K562 (cell line): Measurements from ENCODE around the gene NRIP2.
A peak's percentile ranks its signal among the peaks of the same experiment; 100 is the strongest.

Source experiments
- CEBPB ChIP-seq: fragments of 450-650 bp; IDR thresholded peaks from 2 replicates; pipeline ENCODE4 v1.6.1; 2016; ENCODE audit warnings: missing genetic modification characterization, missing compliant biosample characterization
- EP300 ChIP-seq: IDR thresholded peaks from 2 replicates; pipeline ENCODE4 v1.6.1; 2012; ENCODE audit warnings: low read length, improper control_type of control experiment
- FOXM1 ChIP-seq, 2 experiments: fragments of 450-650 bp in 1 of 2; sonication (generic) in 1 of 2; formaldehyde crosslinking in 1 of 2; IDR thresholded peaks; 2 replicates each; pipeline versions ENCODE4 v1.6.1 to v1.9.0; 2017 to 2022; ENCODE audit warnings: low read depth in 2 of 2, mild to moderate bottlenecking in 2 of 2, missing genetic modification reagents in 1 of 2, moderate library complexity in 1 of 2
- HNRNPL ChIP-seq: fragments of 200-400 bp; formaldehyde crosslinking; IDR thresholded peaks from 2 replicates; pipeline ENCODE4 v1.6.1; 2017; ENCODE audit warnings: low read depth, mild to moderate bottlenecking, low read length
- KLF16 ChIP-seq: IDR thresholded peaks from 2 replicates; pipeline ENCODE4 v1.6.1; 2016; ENCODE audit warnings: antibody characterized with exemption
- NR4A1 ChIP-seq, 2 experiments: fragments of 250-450 bp in 1 of 2; fragments of 450-650 bp in 1 of 2; sonication (Bioruptor Pico) in 1 of 2; IDR thresholded peaks; 2 replicates each; pipeline versions ENCODE4 v1.4.0 to v1.6.1; 2016 to 2020; ENCODE audit warnings: mild to moderate bottlenecking in 2 of 2, missing compliant biosample characterization in 1 of 2, missing genetic modification characterization in 1 of 2, moderate library complexity in 1 of 2
- SRSF9 ChIP-seq: fragments of 200-400 bp; formaldehyde crosslinking; IDR thresholded peaks from 2 replicates; pipeline ENCODE4 v1.6.1; 2017; ENCODE audit warnings: low read depth, low read length, borderline replicate concordance
- ZNF175 ChIP-seq: fragments of 200-800 bp; sonication (Bioruptor generic); IDR thresholded peaks from 2 replicates; pipeline ENCODE4 v1.6.1; 2016; ENCODE audit warnings: low read depth, mild to moderate bottlenecking, missing genetic modification characterization, missing compliant biosample characterization
- TF ChIP-seq, protein P1 (sequence below), 3 experiments: IDR thresholded peaks in 2 of 3; conservative IDR thresholded peaks in 1 of 3; 2 replicates each; pipeline ENCODE4 v1.5.1; 2011 to 2012; ENCODE audit warnings: low read length in 3 of 3, mild to moderate bottlenecking in 3 of 3, control low read depth in 2 of 3, improper control_type of control experiment in 1 of 3, inconsistent platforms in 1 of 3, low read depth in 1 of 3, mixed read lengths in 1 of 3, moderate library complexity in 1 of 3; ENCODE audit not compliant: insufficient read depth in 2 of 3

DNA sequence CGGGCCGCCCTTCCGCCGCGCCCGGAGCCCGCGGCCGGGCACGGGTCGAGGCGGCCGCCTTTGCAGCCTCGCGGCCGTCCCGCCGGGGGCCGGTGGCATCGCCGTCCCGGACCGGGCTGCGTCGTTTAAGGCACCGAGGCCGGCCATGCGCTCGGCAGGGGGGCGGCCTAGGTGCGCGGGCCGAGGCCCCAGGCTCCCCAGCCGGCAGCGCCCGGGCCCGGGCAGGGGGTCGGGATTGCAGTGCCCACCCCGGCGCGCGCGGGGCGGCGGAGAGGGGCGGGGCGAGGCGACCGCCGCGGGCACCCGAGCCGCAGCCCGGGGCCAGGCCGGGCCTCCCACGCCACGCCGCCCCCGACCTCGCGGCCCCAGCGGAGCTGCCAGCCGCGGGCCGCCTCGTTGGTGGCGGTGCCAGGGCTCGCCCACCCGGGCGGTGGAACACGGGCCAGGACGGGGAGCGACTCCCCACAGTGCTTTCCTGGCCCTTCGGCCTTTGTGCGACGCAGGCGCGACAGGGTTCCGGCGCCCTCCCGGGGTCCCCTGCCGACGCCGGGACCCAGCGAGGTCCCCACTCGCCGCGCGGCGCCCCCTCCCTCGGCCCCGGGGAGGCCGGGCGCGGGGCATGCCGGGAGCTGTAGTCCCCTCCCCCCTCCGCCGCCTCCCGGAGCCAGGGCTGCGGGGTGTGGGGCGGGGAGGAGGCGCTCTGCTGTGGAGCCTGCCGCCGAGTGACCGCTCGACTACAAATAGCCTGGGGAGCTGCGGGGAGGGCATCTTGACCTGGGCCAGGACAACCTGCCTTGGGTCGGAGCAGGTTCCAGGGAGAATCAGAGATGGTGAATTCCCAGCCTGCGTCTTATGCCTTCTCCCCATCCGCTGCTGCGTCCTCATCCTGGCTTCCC is 39.3 kb downstream of the NRIP2 start:
- TF ChIP-seq NR4A1 (CRISPR knock-in tag; IDR thresholded peaks at IDR 0.05) (no peak), NR4A1 (tag; IDR thresholded peaks at IDR 0.05) (no peak), CEBPB (no peak), ZNF175 (CRISPR knock-in tag) (no peak), KLF16 (no peak), FOXM1 (IDR thresholded peaks at IDR 0.05; ENCODE audit: low read depth) (no peak), FOXM1 (CRISPR knock-in tag; IDR thresholded peaks at IDR 0.05; ENCODE audit: low read depth) (no peak), SRSF9 (no peak), EP300 (no peak), HNRNPL (0 out of 2 replicates have a peak, but pooled peaks have one; percentile 40)
- TF ChIP-seq, protein P1, sequence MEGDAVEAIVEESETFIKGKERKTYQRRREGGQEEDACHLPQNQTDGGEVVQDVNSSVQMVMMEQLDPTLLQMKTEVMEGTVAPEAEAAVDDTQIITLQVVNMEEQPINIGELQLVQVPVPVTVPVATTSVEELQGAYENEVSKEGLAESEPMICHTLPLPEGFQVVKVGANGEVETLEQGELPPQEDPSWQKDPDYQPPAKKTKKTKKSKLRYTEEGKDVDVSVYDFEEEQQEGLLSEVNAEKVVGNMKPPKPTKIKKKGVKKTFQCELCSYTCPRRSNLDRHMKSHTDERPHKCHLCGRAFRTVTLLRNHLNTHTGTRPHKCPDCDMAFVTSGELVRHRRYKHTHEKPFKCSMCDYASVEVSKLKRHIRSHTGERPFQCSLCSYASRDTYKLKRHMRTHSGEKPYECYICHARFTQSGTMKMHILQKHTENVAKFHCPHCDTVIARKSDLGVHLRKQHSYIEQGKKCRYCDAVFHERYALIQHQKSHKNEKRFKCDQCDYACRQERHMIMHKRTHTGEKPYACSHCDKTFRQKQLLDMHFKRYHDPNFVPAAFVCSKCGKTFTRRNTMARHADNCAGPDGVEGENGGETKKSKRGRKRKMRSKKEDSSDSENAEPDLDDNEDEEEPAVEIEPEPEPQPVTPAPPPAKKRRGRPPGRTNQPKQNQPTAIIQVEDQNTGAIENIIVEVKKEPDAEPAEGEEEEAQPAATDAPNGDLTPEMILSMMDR (IDR thresholded peaks at IDR 0.05 in 2 of 3, conservative IDR thresholded peaks at IDR 0.05 in 1 of 3; ENCODE audit: insufficient read depth in 2 of 3, low read depth in 1 of 3, low read length in 3 of 3): no peak
